DMS79 treated with DMSO at 0.1 percent for 48 hours (cell line): ENCODE measurements around the gene JAKMIP1.
A peak's percentile ranks its signal among the peaks of the same experiment; 100 is the strongest.

Experiments used
- DNase-seq: peaks from one replicate; lab custom pipeline; 2025; lab: John Stamatoyannopoulos, UW

The JAKMIP1 gene

DNA sequence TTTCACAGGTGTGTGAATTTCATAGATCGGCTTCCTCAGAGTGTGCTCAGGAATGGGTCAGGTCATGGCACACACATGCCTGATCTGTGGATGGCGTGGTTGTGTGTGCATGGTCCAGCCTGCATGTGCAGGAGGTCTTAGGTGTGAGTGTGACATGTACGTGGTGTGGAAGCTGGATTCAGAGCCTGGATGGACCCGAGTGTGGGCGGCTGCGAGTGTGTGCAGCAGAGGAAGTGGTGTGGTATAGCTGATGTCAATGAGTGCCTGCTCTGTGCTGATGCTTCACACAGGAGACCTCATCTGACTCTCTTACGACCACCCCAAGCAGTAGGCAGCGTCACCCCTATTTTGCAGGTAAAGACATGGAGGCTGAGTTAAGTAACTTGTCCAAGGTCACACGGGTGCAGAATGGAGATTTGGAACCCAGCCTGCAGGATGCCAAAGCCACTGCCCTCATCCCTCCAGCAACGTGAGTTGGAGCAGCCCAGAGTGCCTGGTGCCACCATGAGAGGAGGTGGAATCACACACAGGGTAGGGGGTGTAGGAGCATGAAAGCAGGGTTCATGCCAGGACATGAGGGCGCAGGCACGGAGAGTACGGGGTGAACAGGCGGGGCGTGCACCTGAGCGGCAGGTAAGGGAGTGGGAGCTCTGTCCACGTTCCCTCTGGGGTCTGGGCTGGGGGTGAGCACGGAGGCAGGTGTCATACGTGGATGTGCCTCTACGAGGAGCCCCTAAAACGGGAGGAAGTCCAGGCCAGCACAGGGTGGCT lies 157.9 kb downstream of the JAKMIP1 start:
- DNase-seq = no peak

DNA sequence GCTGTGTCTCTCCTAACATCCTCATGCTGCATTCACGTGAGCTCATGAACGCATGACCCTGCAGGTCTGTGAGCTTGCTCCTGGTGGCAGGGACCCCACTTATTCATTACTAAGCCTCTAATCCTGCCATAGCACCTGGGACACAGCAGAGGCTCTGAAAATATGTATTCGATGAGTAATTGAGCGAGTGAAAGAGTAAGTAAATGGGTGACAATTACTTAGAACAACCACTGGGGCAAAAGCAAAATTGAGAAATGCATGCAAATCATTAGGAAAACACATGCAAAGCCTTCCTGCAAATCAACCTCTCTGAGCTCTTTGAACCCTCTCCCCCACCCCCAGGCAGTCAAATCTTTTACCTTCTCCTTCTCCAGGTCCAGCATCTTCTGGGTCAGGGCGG lies 158.5 kb downstream of the JAKMIP1 start:
- no peak for DNase-seq

DNA sequence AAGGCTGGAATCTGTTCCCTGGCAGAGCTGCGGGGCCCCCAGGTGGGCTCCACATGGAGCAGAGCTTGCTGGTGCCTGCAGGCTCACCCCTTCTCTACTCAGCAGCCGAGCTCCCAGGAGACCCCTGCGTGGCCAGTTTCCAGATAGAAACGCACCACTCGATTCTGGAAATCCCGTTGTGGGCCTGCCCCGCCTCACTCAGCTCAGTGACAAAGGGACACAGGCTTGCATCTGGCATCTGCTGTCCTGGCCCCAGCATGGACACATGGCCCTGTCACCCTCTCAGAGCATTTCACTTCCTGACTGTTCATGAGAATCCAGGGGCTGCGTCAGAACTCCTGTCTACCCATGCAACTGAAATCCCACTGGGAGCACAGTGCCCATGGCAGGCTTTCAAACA lies 161.6 kb downstream of the JAKMIP1 start:
- DNase-seq = no peak

DNA sequence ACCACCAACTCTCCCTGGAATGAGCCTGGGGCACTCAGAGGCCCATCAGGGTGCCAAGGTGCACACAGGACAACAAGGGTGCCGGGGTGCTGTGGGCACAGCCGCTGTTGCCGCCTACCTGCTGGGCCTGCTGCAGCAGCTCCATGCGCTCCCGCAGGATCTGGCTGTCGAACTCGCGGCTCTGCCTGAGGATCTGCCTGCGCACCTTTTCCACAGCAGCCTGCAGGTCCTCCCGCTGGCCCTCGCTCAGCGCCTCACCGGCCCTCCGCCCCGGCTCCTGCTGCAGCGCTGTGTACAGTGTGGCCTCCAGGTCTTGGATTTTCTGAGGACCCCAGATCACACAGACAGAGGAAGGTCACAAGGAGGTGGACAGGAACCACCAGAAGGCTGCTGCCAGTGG lies 164.6 kb downstream of the JAKMIP1 start:
- no peak for DNase-seq

DNA sequence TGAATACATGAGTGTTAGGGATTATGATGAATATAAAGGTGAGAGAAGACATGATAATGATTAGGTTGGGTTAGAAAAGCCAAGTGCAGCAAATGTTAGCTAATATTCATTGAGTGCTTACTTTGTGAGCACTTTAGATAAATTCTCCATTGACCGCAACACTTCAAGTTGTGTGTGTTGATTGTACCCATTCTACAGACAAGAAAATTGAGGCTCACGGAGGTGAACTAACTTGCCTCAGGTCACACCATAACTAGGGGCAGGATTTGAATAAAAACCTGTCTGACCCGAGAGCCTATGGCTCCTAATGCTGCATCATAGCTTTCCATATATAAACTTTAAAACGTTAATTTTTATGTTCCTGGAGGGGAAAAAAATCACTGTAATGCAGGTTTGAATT lies 167.0 kb downstream of the JAKMIP1 start:
- no peak for DNase-seq

DNA sequence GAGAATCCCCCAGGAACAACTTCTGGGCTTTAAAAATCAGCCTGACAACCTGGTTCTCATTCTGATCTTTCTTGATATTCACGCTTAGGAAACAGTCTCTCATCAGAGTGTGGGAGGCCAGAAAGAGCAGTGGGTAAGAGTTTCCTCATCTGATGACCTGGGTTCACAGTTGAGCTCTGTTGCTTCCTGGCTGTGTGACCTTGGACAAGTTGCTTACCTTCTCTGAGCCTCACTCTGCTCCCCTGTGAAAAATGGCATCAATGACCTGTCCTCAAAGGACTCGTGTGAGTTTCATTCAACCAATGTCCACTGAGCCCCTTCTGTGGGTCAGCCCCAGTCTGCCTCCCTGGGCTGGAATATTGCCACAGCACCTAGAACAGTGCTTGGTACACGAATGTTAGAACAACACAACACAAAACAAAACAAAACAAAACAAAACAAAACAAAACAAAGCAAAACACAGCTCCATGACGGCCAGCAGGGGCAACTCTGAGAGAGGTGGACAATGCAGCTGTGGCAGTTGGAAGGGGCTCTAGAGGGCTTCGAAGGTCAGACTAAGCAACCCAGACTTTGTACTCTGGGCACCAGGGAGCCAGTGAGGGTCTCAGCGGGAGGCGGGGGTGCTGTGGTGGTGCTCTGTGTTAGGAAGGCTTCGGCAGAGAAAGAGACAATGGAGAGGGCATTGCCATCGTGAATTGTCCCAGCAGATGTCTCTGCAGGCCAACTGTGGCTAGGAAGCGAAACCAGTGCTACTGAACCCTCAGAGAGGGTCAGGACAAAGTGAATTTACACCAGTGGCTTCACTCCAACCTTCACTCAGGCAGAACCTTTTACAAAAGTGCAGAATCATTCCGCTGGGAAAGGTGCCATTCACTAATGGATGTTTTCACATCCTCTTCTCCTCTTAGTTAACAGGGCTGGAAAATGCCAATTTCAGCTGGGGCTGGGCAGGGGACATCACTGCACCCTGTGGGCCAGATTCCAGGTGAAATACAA lies 167.8 kb downstream of the JAKMIP1 start:
- peak; percentile 79 for DNase-seq

DNA sequence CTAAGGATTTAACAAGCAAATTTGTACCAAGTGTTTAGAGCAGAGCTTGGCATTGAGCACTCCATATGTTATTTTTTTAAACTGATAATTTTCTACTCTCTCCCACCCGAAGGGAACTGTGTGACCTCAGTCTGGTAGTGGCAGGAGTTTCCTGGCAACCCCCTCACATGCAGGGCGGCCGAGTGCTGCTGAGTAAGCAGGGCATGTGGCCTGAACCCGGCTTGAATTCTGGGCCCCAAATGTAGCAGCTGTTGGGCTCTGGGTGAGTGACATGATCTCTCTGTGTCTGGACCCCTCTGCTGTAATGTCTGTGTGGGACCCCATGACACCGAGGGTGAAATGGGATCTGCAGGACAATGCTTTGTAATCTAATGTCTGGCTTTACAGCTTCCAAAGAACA lies 168.5 kb downstream of the JAKMIP1 start:
- no peak for DNase-seq

DNA sequence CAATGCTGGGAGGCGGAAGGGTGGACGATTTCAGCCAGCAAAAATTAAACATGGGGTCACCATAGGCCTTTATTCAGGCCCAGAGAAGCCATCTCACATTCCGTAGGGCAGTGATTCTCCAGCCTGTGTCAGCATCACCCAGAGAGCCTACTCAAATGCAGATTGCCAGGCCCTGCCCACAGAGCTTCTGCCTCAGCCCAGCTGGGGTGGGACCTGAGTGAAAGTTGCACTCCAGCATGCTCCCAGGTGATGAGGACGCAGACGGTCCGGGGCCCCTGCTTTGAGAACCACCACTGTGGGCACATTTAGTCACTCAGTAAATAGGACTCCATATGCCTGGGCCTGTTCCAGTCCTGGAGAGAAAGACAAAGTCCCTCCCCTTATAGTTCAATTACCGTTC lies 169.7 kb downstream of the JAKMIP1 start:
- no peak for DNase-seq

DNA sequence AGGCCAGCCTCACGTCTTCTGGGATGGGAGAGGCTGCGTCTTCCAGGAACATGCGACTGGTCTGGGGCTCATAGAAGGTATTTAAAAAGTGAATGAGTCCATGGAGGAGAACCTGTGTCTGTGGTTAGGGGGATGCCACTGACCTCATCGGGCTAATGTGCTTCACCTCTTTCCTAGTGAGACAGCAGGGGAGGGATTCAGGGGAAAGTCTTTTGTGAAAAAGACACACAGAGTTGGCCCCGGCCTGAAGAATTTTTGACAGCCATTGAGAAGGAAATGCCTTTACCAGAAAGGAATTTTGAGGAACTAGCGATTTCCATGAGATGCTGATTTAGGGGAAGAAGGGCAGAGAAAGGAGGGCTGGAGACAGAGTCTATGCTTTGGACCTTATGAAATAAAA lies 171.1 kb downstream of the JAKMIP1 start:
- no peak for DNase-seq

DNA sequence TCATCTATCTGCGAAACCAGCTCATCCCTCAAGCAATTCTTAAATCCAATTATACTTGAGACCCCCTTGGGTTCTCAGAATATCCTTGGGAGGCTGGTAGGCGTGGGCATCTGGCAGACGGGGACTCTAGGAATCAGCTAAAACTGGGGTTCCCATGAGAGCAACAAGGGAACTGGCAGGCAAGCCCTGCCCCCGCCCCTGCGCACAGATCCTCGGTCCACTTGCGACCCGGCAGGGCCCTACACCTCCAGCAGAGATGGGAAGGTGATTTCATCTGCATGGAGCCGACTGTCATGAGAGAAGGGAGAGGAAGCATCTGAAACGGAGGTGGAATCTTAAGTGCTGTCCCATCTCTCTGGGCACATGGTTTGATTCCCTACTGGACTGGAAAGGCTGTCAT lies 172.2 kb downstream of the JAKMIP1 start:
- DNase-seq = no peak

DNA sequence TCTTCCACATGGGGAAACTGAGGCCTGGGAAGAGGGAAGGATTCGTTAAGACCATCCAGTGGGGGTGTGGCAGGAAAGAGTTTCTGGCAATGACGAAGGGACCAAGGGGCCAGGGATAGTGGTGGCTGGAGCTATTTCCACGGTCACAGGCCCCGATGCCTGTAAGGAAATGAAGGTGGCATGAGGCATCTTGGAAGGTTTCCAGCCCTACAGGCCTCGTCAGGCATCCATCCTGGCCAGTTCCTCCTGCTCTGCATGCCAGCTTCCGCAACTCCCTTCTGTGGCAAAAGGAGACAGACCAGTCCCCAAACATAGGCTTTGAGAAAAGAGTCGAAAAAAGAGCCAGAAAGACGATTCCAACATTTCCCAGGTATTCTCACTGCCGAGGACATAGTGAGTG lies 173.0 kb downstream of the JAKMIP1 start:
- DNase-seq = no peak

DNA sequence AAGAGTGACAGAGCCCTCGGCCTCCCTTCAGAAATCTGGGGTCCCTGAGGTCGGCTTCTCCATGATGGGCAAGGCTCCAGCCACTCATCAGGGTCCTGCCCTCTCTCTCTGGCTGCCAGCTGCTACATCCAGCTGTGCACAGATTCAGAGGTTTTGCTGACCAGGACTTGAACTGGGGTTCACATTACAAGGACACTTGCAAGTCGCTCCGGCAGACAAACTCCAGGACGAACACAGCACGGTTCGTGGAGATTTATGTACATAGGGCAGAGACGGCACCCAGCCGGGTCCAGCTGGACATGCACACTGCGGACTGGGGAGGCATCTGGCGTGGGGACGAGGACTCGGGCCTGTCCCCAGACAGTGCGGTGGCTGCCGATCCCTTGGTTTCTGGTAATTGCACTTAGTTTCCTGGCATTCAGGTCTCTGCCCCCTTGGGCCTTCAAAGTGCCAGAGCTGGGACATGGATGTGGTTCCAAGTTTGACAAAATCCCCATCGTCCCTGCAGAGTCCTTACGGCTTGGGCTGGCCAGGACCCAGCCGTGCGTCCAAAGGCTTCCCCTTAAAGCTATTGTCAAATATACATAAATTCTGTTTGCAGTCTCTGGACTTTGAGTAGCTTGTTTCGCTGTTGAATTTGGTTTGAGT lies 175.9 kb downstream of the JAKMIP1 start:
- no peak for DNase-seq

DNA sequence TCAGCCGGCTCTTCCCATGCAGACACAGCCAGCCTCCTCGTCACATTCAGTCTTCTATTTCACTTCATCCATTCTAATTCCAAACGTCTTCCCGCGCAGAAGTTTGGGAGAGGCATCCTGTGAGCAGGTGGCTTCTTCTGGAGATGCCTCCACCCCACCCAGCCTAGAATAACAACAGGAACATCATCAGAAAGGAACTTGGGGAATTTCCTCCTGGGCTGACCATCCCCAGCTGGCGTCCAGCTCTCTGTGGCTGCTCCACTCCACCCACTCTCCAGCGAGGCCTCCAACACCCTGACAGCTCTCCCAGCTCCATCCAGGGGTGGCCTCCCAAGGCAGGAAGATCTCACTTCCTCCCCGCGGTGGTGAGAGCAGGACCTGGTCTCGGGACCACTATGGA lies 176.6 kb downstream of the JAKMIP1 start:
- DNase-seq = no peak

DNA sequence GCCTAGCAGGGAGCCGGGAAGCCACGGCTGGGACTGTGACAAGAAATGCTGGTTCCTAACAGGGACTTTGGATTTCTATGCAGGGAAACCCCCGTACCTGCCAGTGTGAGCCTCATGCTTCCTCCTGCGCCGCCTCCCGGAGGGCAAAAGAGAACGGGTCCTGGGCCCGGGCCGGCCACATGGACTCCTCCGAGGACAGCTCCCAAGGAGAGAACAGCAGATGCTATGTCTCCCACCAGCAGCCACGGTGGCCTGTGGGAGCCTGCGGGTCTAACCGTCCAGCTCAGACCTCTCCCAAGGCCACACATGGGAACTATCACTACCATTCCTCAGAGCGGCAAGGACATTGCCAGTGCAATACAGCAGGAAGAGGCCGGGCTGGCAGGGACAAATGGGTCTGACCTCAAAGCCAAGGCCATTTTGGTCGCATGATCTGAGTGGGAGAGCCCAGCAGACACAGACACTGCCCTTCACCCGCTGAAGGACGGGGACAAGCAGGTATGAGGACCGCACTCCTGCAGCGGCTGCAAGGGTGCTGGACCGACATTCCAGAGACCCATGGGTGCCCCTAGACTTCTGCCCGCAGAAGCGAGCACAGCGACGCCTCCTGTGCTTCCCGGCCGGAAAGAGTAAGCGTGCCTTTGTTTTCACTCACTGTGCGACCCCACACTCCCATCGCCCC lies 177.6 kb downstream of the JAKMIP1 start:
- no peak for DNase-seq

DNA sequence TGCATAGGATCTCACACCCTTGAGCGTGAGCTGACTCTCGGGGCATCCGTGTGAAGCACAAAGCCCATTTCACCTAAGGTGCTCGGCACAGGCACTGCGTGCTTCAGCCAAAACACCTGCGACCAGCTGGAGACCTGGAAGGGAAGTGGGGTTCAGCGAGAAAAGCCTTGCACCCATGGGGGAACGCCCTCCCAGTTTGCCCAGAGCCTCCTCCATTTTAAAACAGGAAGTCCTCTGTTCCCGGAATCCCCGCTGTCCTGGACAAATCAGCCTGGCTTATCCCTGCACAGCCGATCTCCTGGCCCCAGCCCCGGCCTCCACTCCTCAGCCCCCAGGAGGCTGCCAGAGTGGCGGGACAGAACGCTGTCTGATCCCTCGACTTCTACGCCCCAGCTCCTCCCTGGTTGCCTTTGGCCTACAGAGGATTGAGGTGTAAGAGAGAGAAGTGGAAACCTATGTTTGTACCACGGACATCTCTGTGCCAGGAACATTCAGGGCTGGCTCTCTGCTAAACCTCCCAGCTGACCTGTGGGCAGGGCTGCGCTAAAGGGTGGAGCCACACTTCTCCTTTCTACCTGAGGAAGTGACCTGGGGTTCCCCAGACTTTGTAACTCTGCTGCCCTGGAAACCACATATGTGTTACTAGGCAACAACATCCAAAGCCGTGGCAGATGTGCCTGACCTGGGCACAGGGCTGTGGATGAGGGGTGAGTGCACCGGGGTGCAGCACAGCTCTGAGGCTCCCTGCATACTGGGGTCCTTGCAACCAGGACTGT lies 178.3 kb downstream of the JAKMIP1 start:
- peak; percentile 1 for DNase-seq

DNA sequence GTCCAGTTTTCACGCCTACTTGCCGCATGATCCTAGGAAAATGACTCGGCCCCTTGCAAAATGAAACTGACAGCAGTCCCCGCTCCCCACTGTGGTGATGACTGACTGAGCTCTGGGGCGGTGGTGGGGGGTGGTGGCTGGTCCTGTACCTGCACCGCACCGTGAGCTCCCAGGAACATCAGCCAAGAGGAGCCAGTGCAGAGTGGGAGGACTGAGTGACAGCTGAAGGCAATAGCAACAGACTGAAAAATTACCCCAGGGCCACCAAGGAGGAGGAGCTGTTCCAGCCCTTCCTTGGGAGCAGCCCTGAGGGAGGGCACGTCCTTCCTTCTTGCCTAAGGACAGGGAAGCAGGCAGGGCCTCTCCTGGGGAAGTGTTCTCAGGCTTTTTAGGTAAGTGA lies 179.7 kb downstream of the JAKMIP1 start:
- peak; percentile 72 for DNase-seq

DNA sequence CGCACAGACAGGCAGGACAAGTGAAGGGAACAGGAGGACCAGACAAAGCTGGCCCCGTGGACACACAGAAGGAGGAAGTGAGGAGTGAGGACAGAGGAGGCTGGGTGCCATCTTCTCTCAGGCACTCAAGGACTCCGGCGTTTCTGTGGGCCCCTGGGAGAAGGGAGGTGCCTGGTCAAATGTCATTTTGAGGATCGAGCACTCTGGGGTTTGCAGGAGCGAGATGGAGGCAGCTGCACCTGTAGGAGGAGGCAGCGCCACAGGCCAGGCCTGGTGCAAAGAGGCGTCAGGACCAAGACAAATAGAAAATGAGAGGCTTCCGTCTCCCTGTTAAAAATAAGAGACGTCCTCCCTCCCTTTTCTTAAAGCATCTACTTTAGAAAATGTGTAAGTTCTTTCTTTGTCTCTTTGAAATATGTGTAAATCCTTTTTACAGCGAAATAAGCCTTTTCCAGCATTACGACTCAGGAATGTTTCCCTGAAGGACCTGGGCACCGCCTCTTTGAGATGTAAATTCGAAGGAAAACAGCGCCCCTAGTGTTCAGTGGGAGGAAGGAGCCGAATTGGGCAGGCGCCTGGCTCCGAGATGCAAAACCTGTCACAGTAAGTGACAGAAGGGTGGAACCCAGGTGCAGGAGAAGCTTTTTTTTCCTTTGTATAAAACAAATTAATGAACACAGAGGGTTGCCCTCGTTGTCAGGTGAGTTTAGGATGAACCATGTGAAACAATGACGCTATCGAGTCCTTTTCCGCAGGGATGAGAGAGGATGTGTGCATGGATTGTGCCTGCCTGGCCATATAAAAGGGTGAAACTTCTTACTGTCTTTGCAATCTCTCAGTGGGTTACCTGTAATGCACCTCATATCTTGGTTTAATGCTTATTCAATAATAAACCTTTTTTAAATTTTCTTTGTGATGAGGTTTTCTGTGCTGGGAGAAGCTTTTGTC lies 180.8 kb downstream of the JAKMIP1 start:
- DNase-seq = peak; percentile 64

DNA sequence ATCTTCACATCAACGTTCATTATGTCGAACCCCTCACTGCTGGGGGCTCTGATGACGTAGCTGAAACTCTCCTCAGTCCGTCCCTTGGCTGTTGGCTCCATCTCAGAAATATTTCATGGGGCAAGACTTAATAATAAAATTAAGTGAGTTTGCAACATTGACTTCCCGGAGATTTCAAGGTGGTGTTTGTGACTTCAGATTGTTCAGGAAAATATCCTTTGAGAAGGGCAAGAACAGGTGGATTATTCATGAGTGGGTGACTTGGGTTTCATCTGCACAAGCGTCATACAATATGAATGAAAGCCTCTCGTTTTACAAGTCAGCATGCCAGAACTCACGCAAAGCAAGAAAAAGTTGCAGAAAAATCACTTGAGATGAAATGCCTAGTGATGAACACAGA lies 182.0 kb downstream of the JAKMIP1 start, which contains the start of gene C4orf50:
Gene C4orf50, minus strand, starts transcription at position 101 of the 400 bp plus-strand sequence.
- no peak for DNase-seq

DNA sequence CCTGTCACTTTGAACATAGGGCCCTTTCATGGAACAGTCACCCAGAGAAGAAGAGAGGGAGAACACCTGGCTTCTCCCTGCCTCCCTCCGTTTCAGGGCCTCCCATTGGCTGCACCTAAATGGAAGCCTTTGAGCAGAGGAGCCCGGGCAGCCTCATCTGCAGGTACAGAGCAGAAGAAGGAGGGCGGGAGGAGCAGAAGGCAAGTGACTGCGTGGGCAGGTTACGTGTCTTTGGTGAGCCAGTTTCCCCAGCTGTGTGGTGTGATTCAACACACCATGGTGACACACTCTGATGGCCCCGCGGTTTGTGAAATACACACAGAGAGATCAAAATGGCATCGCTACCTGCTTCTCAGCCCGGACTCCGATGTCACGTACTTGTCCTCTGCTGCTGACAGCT lies 182.5 kb downstream of the JAKMIP1 start:
- no peak for DNase-seq

DNA sequence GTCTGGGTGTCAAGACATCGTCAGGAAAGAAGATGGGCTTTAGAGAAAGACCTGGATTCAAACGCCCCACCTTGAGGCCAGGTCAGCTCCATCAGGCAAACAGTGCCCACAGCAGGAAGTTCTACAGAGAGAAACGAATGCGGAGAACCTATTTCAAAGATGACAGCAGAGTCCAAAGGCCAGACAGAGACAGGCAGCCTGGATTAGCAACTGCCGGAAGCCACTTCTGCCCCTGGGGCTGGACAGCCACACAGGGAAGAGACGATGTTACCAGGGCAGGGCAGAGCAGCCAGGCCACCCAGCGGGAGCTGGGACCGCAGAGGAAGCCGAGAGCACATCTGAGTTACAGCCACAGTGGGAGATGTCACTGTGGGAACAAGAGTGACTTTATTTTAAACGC lies 183.3 kb downstream of the JAKMIP1 start:
- DNase-seq = no peak
